Adrenal gland (tissue), 12 donors: Measurements from ENCODE around the gene SSPN. TPM values are rescaled to one million over a fixed set of nuclear protein-coding genes. Genes with fewer than 3 reads are reported as not detected.

Experiments used
- DNase-seq, 7 donors: peaks; one replicate each; pipeline ENCODE4 v3.0.0-alpha.2; 2019 to 2020
- H3K27ac ChIP-seq, 5 donors: fragments of 200-600 bp; sonication (generic) in 4 of 5; 1 replicate in 3 of 5; 2 replicates in 2 of 5; pipeline versions ENCODE4 v1.5.1 to v1.8.0; 2016 to 2020; ENCODE audit warnings: mild to moderate bottlenecking in 1 of 5
- H3K27me3 ChIP-seq: fragments of 200-600 bp; 2 replicates; pipeline ENCODE4 v1.8.0; 2021
- H3K36me3 ChIP-seq, 2 donors: fragments of 200-600 bp; replicated peaks in 1 of 2; 1 replicate in 1 of 2; 2 replicates in 1 of 2; pipeline versions ENCODE4 v1.5.1 to v1.8.0; 2018 to 2022
- H3K4me1 ChIP-seq, 2 donors: fragments of 200-600 bp; replicated peaks in 1 of 2; 1 replicate in 1 of 2; 2 replicates in 1 of 2; pipeline versions ENCODE4 v1.5.1 to v1.8.0; 2018 to 2021
- H3K4me3 ChIP-seq, 4 donors: fragments of 200-600 bp; sonication (generic) in 3 of 4; one replicate each; pipeline ENCODE4 v1.5.1; 2016 to 2018
- H3K9me3 ChIP-seq, 3 donors: fragments of 200-600 bp; sonication (generic) in 1 of 3; replicated peaks in 1 of 3; 1 replicate in 2 of 3; 2 replicates in 1 of 3; pipeline versions ENCODE4 v1.5.1 to v1.8.0; 2016 to 2021
- CTCF ChIP-seq, 6 experiments: fragments of 450-650 bp in 4 of 6; fragments of 200-600 bp in 2 of 6; sonication (generic) in 1 of 6; IDR thresholded peaks; 1 replicate in 5 of 6; 2 replicates in 1 of 6; pipeline versions ENCODE4 v1.5.1 to v1.8.0; 2016 to 2021; ENCODE audit warnings: antibody characterized with exemption in 6 of 6, mild to moderate bottlenecking in 2 of 6, moderate library complexity in 1 of 6
- POLR2A ChIP-seq, 2 donors: fragments of 450-650 bp; IDR thresholded peaks; one replicate each; pipeline ENCODE4 v1.6.1; 2017; ENCODE audit warnings: antibody characterized with exemption in 2 of 2, mild to moderate bottlenecking in 2 of 2, moderate library complexity in 1 of 2
- WGBS, 4 donors: extraction: QIAGEN DNeasy Blood & Tissue Kit in 2 of 4; methylation state at CpG; one replicate each; pipeline versions ENCODE4 v1.1.5 to v1.1.7; 2013 to 2017; 5-methylcytosine and 5-hydroxymethylcytosine counted together
- intact Hi-C, 2 donors: fragments of 100-400 bp; cut with DNase I; formaldehyde crosslinking; loops; one replicate each; pipeline versions ENCODE4 v1.14.1 to v1.15.0; 2022 to 2023
- polyA plus RNA-seq, 3 donors: library from polyadenylated mRNA; stranded (reverse); fragments of 200-250 nt in 2 of 3; fragments of 350-450 nt in 1 of 3; fragmentation: Illumina TruSeq in 1 of 3; extraction: RNeasy Lipid Tissue Mini Kit (QIAGEN cat#74804) in 1 of 3; gene quantifications; one replicate each; pipeline ENCODE4 v1.2.3, GENCODE V29; 2013 to 2014
- total RNA-seq, 9 donors: library from RNA; depleted of rRNA in 4 of 9; stranded (reverse); fragments of >200 nt in 4 of 9; fragments of 120-200 nt in 1 of 9; fragmentation: NEBNext Ultra II Directional in 1 of 9; extraction: Animal tissue kit (Norgen Biotek cat#: 25700) in 1 of 9; gene quantifications; one replicate each; pipeline versions ENCODE4 v1.1.0 to v1.2.4, GENCODE V29; 2013 to 2023
- donor health status: healthy with polysubstance abuse.
- donor health status: Bipolar disorder and iron deficiency.
- donor health status: DM: yes; HTN: yes; CAD: no.
- donor health status: DM: no; HTN: no; CAD: no.
- donor health status: DM: no; HTN: no; CAD: no.
- donor health status: DM: yes; HTN: yes; CAD: no.

Gene SSPN
- total and polyA plus RNA-seq, 12 donors = 3.3 to 47.8 (median 13.9) TPM

GRCh38 chr12:26269562-26270284 lies 74.3 kb downstream of the SSPN start:
- no peak for TF ChIP-seq POLR2A (IDR thresholded peaks at IDR 0.05)
- no peak for TF ChIP-seq CTCF (IDR thresholded peaks at IDR 0.05)
- no peak for DNase-seq
- WGBS, 4 donors = 76 to 90% (median 88%) methylated on average over 4 to 8 of the region's 8 CpGs
- Histone ChIP-seq H3K9me3 (no peaks in the 10 kb centered on the region), H3K36me3 (no peaks in the 10 kb centered on the region), H3K4me3 (no peak overlapping the region), H3K4me1 (peaks cover 0 to 19% of the 10 kb centered on the region in 2 donors), H3K27ac (no peak overlapping the region), H3K27me3 (no peaks in the 10 kb centered on the region)
- intact Hi-C loops = loop anchor here in 1 of 2 donors (10.0 kb wide), 1 partner anchor 145 kb away; the partner anchor contains the start of gene BHLHE41

- Histone ChIP-seq H3K27ac (no peak overlapping the region), H3K36me3 (no peaks in the 10 kb centered on the region), H3K27me3 (no peaks in the 10 kb centered on the region), H3K4me1 (peaks cover 6 to 31% of the 10 kb centered on the region in 2 donors), H3K4me3 (no peak overlapping the region), H3K9me3 (no peaks in the 10 kb centered on the region)
- 45 to 65% (median 61%) methylated on average over 2 of the region's 2 CpGs for WGBS, 4 donors
- TF ChIP-seq CTCF (IDR thresholded peaks at IDR 0.05) = no peak
- no peak for TF ChIP-seq POLR2A (IDR thresholded peaks at IDR 0.05)
- no peak for DNase-seq
- intact Hi-C loops = loop anchor here in 1 of 2 donors (10.0 kb wide), 1 partner anchor 146 kb away; the partner anchor contains the start of gene BHLHE41
Observed at GRCh38 chr12:26271024-26271423, 75.7 kb downstream of the SSPN start.

GRCh38 chr12:26271889-26272492 lies 76.6 kb downstream of the SSPN start:
- peak in 6 of 7 donors; percentile 47 to 67 (median 60) for DNase-seq
- peaks cover 6 to 35% of the 10 kb centered on the region in 2 donors for H3K4me1 ChIP-seq
- H3K9me3 ChIP-seq = no peaks in the 10 kb centered on the region
- H3K4me3 ChIP-seq = no peak overlapping the region
- intact Hi-C loops = loop anchor here in 1 of 2 donors (10.0 kb wide), 1 partner anchor 147 kb away; the partner anchor contains the start of gene BHLHE41
- no peaks in the 10 kb centered on the region for H3K36me3 ChIP-seq
- WGBS, 4 donors = 64 to 78% (median 72%) methylated on average over 14 of the region's 14 CpGs
- no peaks in the 10 kb centered on the region for H3K27me3 ChIP-seq
- H3K27ac ChIP-seq = no peak overlapping the region
- no peak for TF ChIP-seq CTCF (IDR thresholded peaks at IDR 0.05)
- no peak for TF ChIP-seq POLR2A (IDR thresholded peaks at IDR 0.05)

GRCh38 chr12:26272851-26273250 lies 77.5 kb downstream of the SSPN start:
- Histone ChIP-seq H3K4me1 (peaks cover 6 to 35% of the 10 kb centered on the region in 2 donors), H3K27ac (no peak overlapping the region), H3K27me3 (no peaks in the 10 kb centered on the region), H3K36me3 (no peaks in the 10 kb centered on the region), H3K4me3 (no peak overlapping the region), H3K9me3 (no peaks in the 10 kb centered on the region)
- intact Hi-C loops = loop anchor here in 1 of 2 donors (10.0 kb wide), 1 partner anchor 148 kb away; the partner anchor contains the start of gene BHLHE41
- whole genome bisulfite sequencing, 4 donors = 55 to 100% (median 98%) methylated on average over 1 to 2 of the region's 2 CpGs
- DNase-seq = no peak
- TF ChIP-seq CTCF (IDR thresholded peaks at IDR 0.05) (no peak), POLR2A (IDR thresholded peaks at IDR 0.05) (no peak)
